ENCODE data around the gene SH3BP4.

GRCh38 chr2:234996941-234997270 is 45.1 kb downstream of the SH3BP4 start:
- no peak for TF ChIP-seq CTCF (IDR thresholded peaks at IDR 0.05; ENCODE audit: low read depth, low read length)
- no peak for TF ChIP-seq EZH2phosphoT487 (IDR thresholded peaks at IDR 0.05; ENCODE audit: low read depth)
